Liver (tissue), 9 donors: ENCODE measurements around the gene ADGRG1. TPM values are rescaled to one million over a fixed set of nuclear protein-coding genes. Genes with fewer than 3 reads are reported as not detected.

ENCODE experiments used
- DNase-seq: peaks from one replicate; pipeline ENCODE4 v3.0.0-alpha.2; 2017; ENCODE audit warnings: low spot score
- H3K27ac ChIP-seq, 2 donors: one replicate each; pipeline ENCODE4 v1.7.0; 2013; ENCODE audit warnings: inconsistent platforms in 2 of 2, low read length in 2 of 2, control low read depth in 1 of 2, low read depth in 1 of 2, mild to moderate bottlenecking in 1 of 2
- H3K27me3 ChIP-seq, 4 donors: one replicate each; pipeline versions ENCODE4 v1.6.1 to v1.7.0; 2013; ENCODE audit warnings: low read length in 3 of 4, inconsistent platforms in 1 of 4, mild to moderate bottlenecking in 1 of 4, moderate library complexity in 1 of 4; ENCODE audit not compliant: control insufficient read depth in 4 of 4, insufficient read depth in 4 of 4
- H3K36me3 ChIP-seq, 4 donors: one replicate each; pipeline versions ENCODE4 v1.6.1 to v1.7.0; 2013; ENCODE audit warnings: low read length in 3 of 4, mild to moderate bottlenecking in 3 of 4, low read depth in 1 of 4, moderate library complexity in 1 of 4; ENCODE audit not compliant: control insufficient read depth in 4 of 4, insufficient read depth in 3 of 4
- H3K4me1 ChIP-seq, 4 donors: one replicate each; pipeline versions ENCODE4 v1.6.1 to v1.7.0; 2013; ENCODE audit warnings: low read length in 3 of 4, mild to moderate bottlenecking in 3 of 4, moderate library complexity in 1 of 4; ENCODE audit not compliant: control insufficient read depth in 4 of 4, insufficient read depth in 4 of 4
- H3K4me3 ChIP-seq, 3 donors: one replicate each; pipeline versions ENCODE4 v1.6.1 to v1.7.0; 2013; ENCODE audit warnings: low read length in 3 of 3, control low read depth in 1 of 3, low read depth in 1 of 3, mild to moderate bottlenecking in 1 of 3
- H3K9ac ChIP-seq, 2 donors: one replicate each; pipeline ENCODE4 v1.7.0; 2013; ENCODE audit warnings: low read length in 2 of 2, mild to moderate bottlenecking in 2 of 2, moderate library complexity in 2 of 2, control low read depth in 1 of 2, low read depth in 1 of 2
- H3K9me3 ChIP-seq, 4 donors: one replicate each; pipeline versions ENCODE4 v1.6.1 to v1.7.0; 2013; ENCODE audit warnings: low read length in 3 of 4; ENCODE audit not compliant: control insufficient read depth in 4 of 4
- CTCF ChIP-seq: fragments of 150-350 bp; IDR thresholded peaks from 2 replicates; pipeline ENCODE4 v1.5.1; 2017; ENCODE audit warnings: improper control_type of control experiment, low read depth, low read length; ENCODE audit not compliant: missing input control
- EGR1 ChIP-seq, 2 donors: IDR thresholded peaks; 2 replicates each; pipeline ENCODE4 v1.6.1; 2016 to 2018; ENCODE audit warnings: antibody characterized with exemption in 2 of 2, low read depth in 2 of 2
- FOXA1 ChIP-seq: IDR thresholded peaks from 2 replicates; pipeline ENCODE4 v1.6.1; 2016; ENCODE audit warnings: antibody characterized with exemption
- FOXA2 ChIP-seq: IDR thresholded peaks from 2 replicates; pipeline ENCODE4 v1.6.1; 2016; ENCODE audit warnings: antibody characterized with exemption
- GABPA ChIP-seq, 2 donors: IDR thresholded peaks in 1 of 2; conservative IDR thresholded peaks in 1 of 2; 2 replicates each; pipeline ENCODE4 v1.6.1; 2016; ENCODE audit warnings: antibody characterized with exemption in 2 of 2, mild to moderate bottlenecking in 1 of 2, moderate library complexity in 1 of 2
- HNF4A ChIP-seq, 2 donors: conservative IDR thresholded peaks; 2 replicates each; pipeline ENCODE4 v1.6.1; 2016; ENCODE audit warnings: antibody characterized with exemption in 2 of 2, mild to moderate bottlenecking in 2 of 2
- HNF4G ChIP-seq: IDR thresholded peaks from 2 replicates; pipeline ENCODE4 v1.6.1; 2016; ENCODE audit warnings: antibody characterized with exemption
- JUND ChIP-seq, 2 donors: IDR thresholded peaks; 2 replicates each; pipeline ENCODE4 v1.6.1; 2016; ENCODE audit warnings: antibody characterized with exemption in 2 of 2
- MAX ChIP-seq: IDR thresholded peaks from 2 replicates; pipeline ENCODE4 v1.6.1; 2016; ENCODE audit warnings: antibody characterized with exemption
- NR2F2 ChIP-seq: IDR thresholded peaks from 2 replicates; pipeline ENCODE4 v1.6.1; 2016; ENCODE audit warnings: antibody characterized with exemption
- RAD21 ChIP-seq, 2 donors: IDR thresholded peaks; 2 replicates each; pipeline ENCODE4 v1.6.1; 2016; ENCODE audit warnings: antibody characterized with exemption in 2 of 2, mild to moderate bottlenecking in 2 of 2
- RXRA ChIP-seq, 2 donors: IDR thresholded peaks; 2 replicates each; pipeline ENCODE4 v1.6.1; 2017 to 2018; ENCODE audit warnings: antibody characterized with exemption in 2 of 2, mild to moderate bottlenecking in 1 of 2
- SP1 ChIP-seq: IDR thresholded peaks from 2 replicates; pipeline ENCODE4 v1.6.1; 2018; ENCODE audit warnings: antibody characterized with exemption, mild to moderate bottlenecking
- TAF1 ChIP-seq: conservative IDR thresholded peaks from 2 replicates; pipeline ENCODE4 v1.6.1; 2016; ENCODE audit warnings: antibody characterized with exemption, mild to moderate bottlenecking
- YY1 ChIP-seq: IDR thresholded peaks from 2 replicates; pipeline ENCODE4 v1.6.1; 2016; ENCODE audit warnings: antibody characterized with exemption, mild to moderate bottlenecking
- WGBS: extraction: QIAGEN DNeasy Blood & Tissue Kit; methylation state at CpG from one replicate; pipeline ENCODE4 v1.1.7; 2013; 5-methylcytosine and 5-hydroxymethylcytosine counted together
- polyA plus RNA-seq, 2 donors: library from polyadenylated mRNA; stranded (reverse) in 1 of 2; unstranded in 1 of 2; fragments of 200-250 nt in 1 of 2; fragments of >200 nt in 1 of 2; fragmentation: Nextera tagmentation in 1 of 2; extraction: Ambion mirVana in 1 of 2; gene quantifications; one replicate each; pipeline versions ENCODE4 v1.2.1 to v1.2.3, GENCODE V29; 2013 to 2015
- total RNA-seq, 2 donors: library from RNA; depleted of rRNA; stranded (reverse); fragments of >200 nt; gene quantifications; one replicate each; pipeline ENCODE4 v1.2.3, GENCODE V29; 2014
- TF ChIP-seq, protein P1 (sequence below): IDR thresholded peaks from 2 replicates; pipeline ENCODE4 v1.6.1; 2016; ENCODE audit warnings: antibody characterized with exemption
- TF ChIP-seq, protein P2 (sequence below): IDR thresholded peaks from 2 replicates; pipeline ENCODE4 v1.6.1; 2016; ENCODE audit warnings: antibody characterized with exemption, mild to moderate bottlenecking
- TF ChIP-seq, protein P3 (sequence below): IDR thresholded peaks from 2 replicates; pipeline ENCODE4 v1.6.1; 2016; ENCODE audit warnings: antibody characterized with exemption
- donor health status: healthy.
- donor health status: healthy.
- donor health status: healthy.
- donor health status: healthy.
- donor health status: healthy.

The ADGRG1 gene
- total and polyA plus RNA-seq, 4 donors, result 1.7 to 3.3 (median 2.0) TPM

- TF ChIP-seq JUND (IDR thresholded peaks at IDR 0.05), result no peak
- TF ChIP-seq NR2F2, result no peak
- TF ChIP-seq, protein P1, sequence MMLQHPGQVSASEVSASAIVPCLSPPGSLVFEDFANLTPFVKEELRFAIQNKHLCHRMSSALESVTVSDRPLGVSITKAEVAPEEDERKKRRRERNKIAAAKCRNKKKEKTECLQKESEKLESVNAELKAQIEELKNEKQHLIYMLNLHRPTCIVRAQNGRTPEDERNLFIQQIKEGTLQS, result no peak
- TF ChIP-seq FOXA2, result no peak
- TF ChIP-seq, protein P2, sequence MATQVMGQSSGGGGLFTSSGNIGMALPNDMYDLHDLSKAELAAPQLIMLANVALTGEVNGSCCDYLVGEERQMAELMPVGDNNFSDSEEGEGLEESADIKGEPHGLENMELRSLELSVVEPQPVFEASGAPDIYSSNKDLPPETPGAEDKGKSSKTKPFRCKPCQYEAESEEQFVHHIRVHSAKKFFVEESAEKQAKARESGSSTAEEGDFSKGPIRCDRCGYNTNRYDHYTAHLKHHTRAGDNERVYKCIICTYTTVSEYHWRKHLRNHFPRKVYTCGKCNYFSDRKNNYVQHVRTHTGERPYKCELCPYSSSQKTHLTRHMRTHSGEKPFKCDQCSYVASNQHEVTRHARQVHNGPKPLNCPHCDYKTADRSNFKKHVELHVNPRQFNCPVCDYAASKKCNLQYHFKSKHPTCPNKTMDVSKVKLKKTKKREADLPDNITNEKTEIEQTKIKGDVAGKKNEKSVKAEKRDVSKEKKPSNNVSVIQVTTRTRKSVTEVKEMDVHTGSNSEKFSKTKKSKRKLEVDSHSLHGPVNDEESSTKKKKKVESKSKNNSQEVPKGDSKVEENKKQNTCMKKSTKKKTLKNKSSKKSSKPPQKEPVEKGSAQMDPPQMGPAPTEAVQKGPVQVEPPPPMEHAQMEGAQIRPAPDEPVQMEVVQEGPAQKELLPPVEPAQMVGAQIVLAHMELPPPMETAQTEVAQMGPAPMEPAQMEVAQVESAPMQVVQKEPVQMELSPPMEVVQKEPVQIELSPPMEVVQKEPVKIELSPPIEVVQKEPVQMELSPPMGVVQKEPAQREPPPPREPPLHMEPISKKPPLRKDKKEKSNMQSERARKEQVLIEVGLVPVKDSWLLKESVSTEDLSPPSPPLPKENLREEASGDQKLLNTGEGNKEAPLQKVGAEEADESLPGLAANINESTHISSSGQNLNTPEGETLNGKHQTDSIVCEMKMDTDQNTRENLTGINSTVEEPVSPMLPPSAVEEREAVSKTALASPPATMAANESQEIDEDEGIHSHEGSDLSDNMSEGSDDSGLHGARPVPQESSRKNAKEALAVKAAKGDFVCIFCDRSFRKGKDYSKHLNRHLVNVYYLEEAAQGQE, result no peak
- no peak for TF ChIP-seq YY1
- TF ChIP-seq SP1, result no peak
- TF ChIP-seq MAX, result no peak
- TF ChIP-seq EGR1 (IDR thresholded peaks at IDR 0.05; ENCODE audit: low read depth in 2 of 2), result no peak
- no peak for TF ChIP-seq RAD21 (IDR thresholded peaks at IDR 0.05)
- TF ChIP-seq TAF1, result no peak
- no peak for TF ChIP-seq CTCF
- no peak for TF ChIP-seq RXRA (IDR thresholded peaks at IDR 0.05)
- TF ChIP-seq FOXA1, result no peak
- TF ChIP-seq GABPA (IDR thresholded peaks at IDR 0.05 in 1 of 2, conservative IDR thresholded peaks at IDR 0.05 in 1 of 2), result no peak
- no peak for TF ChIP-seq HNF4A (conservative IDR thresholded peaks at IDR 0.05)
- no peak for TF ChIP-seq HNF4G
- TF ChIP-seq, protein P3, sequence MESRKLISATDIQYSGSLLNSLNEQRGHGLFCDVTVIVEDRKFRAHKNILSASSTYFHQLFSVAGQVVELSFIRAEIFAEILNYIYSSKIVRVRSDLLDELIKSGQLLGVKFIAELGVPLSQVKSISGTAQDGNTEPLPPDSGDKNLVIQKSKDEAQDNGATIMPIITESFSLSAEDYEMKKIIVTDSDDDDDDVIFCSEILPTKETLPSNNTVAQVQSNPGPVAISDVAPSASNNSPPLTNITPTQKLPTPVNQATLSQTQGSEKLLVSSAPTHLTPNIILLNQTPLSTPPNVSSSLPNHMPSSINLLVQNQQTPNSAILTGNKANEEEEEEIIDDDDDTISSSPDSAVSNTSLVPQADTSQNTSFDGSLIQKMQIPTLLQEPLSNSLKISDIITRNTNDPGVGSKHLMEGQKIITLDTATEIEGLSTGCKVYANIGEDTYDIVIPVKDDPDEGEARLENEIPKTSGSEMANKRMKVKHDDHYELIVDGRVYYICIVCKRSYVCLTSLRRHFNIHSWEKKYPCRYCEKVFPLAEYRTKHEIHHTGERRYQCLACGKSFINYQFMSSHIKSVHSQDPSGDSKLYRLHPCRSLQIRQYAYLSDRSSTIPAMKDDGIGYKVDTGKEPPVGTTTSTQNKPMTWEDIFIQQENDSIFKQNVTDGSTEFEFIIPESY, result no peak
- Histone ChIP-seq H3K9ac (no peak overlapping the region), H3K4me1 (peaks cover 6 to 19% (median 16%) of the 10 kb centered on the region in 4 donors), H3K27ac (no peak overlapping the region), H3K9me3 (no peaks in the 10 kb centered on the region), H3K36me3 (no peaks in the 10 kb centered on the region), H3K4me3 (no peak overlapping the region), H3K27me3 (no peaks in the 10 kb centered on the region)
- no peak for DNase-seq
- 91% methylated on average over 11 of the region's 11 CpGs for WGBS
Observed at GRCh38 chr16:57707331-57707730, 78.9 kb downstream of the ADGRG1 start.
